Karpas-422 (cell line): Measurements from ENCODE around the gene LIMS3. TPM values are rescaled to one million over a fixed set of nuclear protein-coding genes. Genes with fewer than 3 reads are reported as not detected.
"Not testable (repeated sequence)": the region's sequence is repeated elsewhere in the genome, so short reads cannot be mapped to it uniquely, and the experiment has no call there.

Experiments
- DNase-seq: peaks from one replicate; pipeline ENCODE4 v3.0.0-alpha.2; 2015
- H2AFZ ChIP-seq: fragments of 200-600 bp; sonication (generic); 2 replicates; pipeline ENCODE4 v1.6.1; 2014; ENCODE audit warnings: antibody characterized with exemption, low read length, mixed read lengths
- H3K27ac ChIP-seq: fragments of 200-600 bp; sonication (generic); 2 replicates; pipeline ENCODE4 v1.5.1; 2014; ENCODE audit warnings: mild to moderate bottlenecking, low read length, moderate library complexity
- H3K27me3 ChIP-seq: fragments of 200-600 bp; sonication (generic); 2 replicates; pipeline ENCODE4 v1.6.1; 2014; ENCODE audit warnings: low read length, mixed read lengths
- H3K36me3 ChIP-seq: fragments of 200-600 bp; sonication (generic); 2 replicates; pipeline ENCODE4 v1.6.1; 2014; ENCODE audit warnings: low read length, mixed read lengths; ENCODE audit not compliant: insufficient read depth
- H3K4me1 ChIP-seq: fragments of 200-600 bp; sonication (generic); 2 replicates; pipeline ENCODE4 v1.6.1; 2014; ENCODE audit warnings: mild to moderate bottlenecking, low read length, mixed read lengths
- H3K4me2 ChIP-seq: fragments of 200-600 bp; sonication (generic); 2 replicates; pipeline ENCODE4 v1.6.1; 2014; ENCODE audit warnings: low read length, low read depth, mild to moderate bottlenecking; ENCODE audit not compliant: poor library complexity, severe bottlenecking
- H3K4me3 ChIP-seq: fragments of 200-600 bp; sonication (generic); 2 replicates; pipeline ENCODE4 v1.5.1; 2014; ENCODE audit warnings: mild to moderate bottlenecking, antibody characterized with exemption, low read length, mixed read lengths
- H3K79me2 ChIP-seq: fragments of 200-600 bp; sonication (generic); 2 replicates; pipeline ENCODE4 v1.6.1; 2014; ENCODE audit warnings: mild to moderate bottlenecking, low read length, mixed read lengths
- H3K9ac ChIP-seq: fragments of 200-600 bp; sonication (generic); 2 replicates; pipeline ENCODE4 v1.6.0; 2014; ENCODE audit warnings: low read length
- H3K9me2 ChIP-seq: fragments of 200-600 bp; sonication (generic), shearing (Covaris generic); replicated peaks from 2 replicates; pipeline ENCODE4 v1.6.0; 2014; ENCODE audit warnings: mild to moderate bottlenecking, low read length, moderate library complexity; ENCODE audit not compliant: insufficient read depth
- H3K9me3 ChIP-seq: fragments of 300-700, 200-600 bp; sonication (generic); 2 replicates; pipeline ENCODE4 v1.6.1; 2014; ENCODE audit warnings: low read length, mixed read lengths
- H4K20me1 ChIP-seq: fragments of 200-600 bp; sonication (generic); 2 replicates; pipeline ENCODE4 v1.6.1; 2014; ENCODE audit warnings: mild to moderate bottlenecking, antibody characterized with exemption, low read length, low read depth; ENCODE audit not compliant: insufficient read depth
- total RNA-seq: library from RNA; depleted of rRNA; stranded (reverse); fragments of >200 nt; shearing (Covaris generic); gene quantifications from 2 replicates; pipeline ENCODE4 v1.2.3, GENCODE V29; 2014; ENCODE audit warnings: low replicate concordance

Gene LIMS3
- total RNA-seq, 1 experiment from 2014 or later = 0.26 TPM

DNA sequence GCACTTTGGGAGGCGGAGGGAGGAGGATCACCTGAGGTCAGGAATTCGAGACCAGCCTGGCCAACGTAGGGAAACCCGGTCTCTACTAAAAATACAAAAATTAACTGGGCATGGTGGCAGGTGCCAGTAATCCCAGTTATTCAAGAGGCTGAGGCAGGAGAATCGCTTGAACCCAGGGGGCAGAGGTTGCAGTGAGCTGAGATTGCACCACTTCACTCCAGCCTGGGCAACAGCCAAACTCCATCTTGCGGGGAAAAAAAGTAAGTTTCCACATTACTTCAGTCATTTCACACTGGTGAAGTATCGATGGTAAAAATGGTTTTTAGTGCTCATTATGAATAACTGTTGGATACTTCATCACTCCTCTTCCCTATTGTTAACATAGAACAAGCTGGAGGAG, 16.1 kb downstream of the LIMS3 start:
- H3K27ac ChIP-seq, H3K4me2 ChIP-seq, H3K9me3 ChIP-seq, H3K9ac ChIP-seq, H3K36me3 ChIP-seq, H3K27me3 ChIP-seq, H4K20me1 ChIP-seq, H3K4me3 ChIP-seq, H3K79me2 ChIP-seq, H3K4me1 ChIP-seq, H2AFZ ChIP-seq, DNase-seq, H3K9me2 ChIP-seq: not testable (repeated sequence)

DNA sequence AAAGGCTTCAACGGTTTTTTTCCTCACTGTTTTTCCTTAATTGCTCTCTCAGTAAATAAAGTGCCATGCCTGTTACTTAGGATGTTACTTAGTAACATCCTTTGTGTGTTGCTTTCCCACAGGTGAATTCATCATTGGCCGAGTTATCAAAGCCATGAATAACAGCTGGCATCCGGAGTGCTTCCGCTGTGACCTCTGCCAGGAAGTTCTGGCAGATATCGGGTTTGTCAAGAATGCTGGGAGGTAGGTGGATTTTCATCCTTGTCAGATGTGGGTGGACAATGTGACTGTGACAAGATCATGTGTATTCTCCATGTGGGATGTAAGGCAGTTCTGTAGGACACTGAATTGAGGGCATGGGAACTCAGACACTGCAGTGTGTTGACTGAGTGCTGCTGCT, 17.3 kb downstream of the LIMS3 start:
- H3K4me2 ChIP-seq, H3K36me3 ChIP-seq, H3K27me3 ChIP-seq, H3K9me3 ChIP-seq, H3K27ac ChIP-seq, H3K79me2 ChIP-seq, H3K9ac ChIP-seq, H3K4me3 ChIP-seq, H2AFZ ChIP-seq, H3K4me1 ChIP-seq, DNase-seq, H4K20me1 ChIP-seq, H3K9me2 ChIP-seq: not testable (repeated sequence)

DNA sequence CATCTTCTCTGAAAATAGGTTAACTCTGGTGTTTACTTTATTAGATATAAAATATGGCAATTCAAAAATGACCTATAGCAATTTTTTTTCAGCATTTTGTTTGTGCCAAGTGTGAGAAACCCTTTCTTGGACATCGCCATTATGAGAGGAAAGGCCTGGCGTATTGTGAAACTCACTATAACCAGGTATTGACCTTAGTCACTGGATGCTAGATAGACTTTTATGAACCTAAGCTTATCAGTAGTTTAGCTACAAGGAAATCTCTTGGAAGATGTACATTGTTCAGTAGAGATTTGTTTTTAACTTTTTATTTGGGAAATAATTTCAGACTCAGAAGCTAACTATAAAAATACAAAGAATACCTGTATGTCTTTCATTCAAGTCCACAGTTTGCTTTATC, 21.7 kb downstream of the LIMS3 start:
- H3K27ac ChIP-seq, H3K9me2 ChIP-seq, H3K9me3 ChIP-seq, DNase-seq, H3K36me3 ChIP-seq, H3K9ac ChIP-seq, H3K4me1 ChIP-seq, H3K4me2 ChIP-seq, H2AFZ ChIP-seq, H3K79me2 ChIP-seq, H3K4me3 ChIP-seq, H4K20me1 ChIP-seq, H3K27me3 ChIP-seq: not testable (repeated sequence)

DNA sequence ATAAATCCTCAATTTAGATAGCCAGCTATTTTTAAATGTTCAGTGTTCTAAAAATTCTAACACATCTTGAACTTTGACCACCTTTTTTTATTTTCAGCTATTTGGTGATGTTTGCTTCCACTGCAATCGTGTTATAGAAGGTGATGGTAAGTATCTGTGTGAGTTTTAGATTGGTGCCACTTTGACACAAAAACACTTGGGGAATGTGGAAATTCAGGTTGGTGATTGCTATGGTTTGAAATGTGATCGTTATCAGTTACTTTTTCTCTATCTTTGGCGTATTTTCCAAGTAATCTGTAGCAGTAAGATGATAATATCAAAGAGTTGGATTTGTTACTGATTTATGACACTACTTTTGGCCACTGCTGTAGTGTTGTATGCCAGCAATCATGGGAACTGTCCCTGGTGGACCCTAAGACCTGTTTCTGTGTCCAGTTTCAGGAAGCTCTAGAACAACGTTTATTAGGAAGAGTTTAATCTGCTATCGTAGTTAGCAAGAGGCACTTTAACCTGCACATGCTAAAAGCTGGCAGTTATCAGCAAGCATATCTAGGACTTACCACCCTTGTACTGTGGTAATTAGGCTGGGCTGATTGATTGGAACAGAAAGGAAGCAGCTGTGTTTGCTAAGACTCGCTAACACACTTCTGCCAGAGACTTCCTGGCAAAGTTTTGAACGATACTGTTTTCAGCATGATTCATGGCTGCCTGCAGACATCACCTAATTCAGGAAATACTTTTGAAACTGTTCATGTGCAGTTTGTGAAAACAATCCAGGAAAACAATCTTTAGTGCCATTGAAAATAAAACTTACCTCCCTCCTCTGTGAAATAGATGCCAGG, 23.3 kb downstream of the LIMS3 start:
- not testable (repeated sequence) for H2AFZ ChIP-seq, H3K4me2 ChIP-seq, H3K9me3 ChIP-seq, H3K4me1 ChIP-seq, H4K20me1 ChIP-seq, H3K27ac ChIP-seq, H3K27me3 ChIP-seq, H3K4me3 ChIP-seq, H3K36me3 ChIP-seq, H3K9me2 ChIP-seq, H3K9ac ChIP-seq, DNase-seq, H3K79me2 ChIP-seq

DNA sequence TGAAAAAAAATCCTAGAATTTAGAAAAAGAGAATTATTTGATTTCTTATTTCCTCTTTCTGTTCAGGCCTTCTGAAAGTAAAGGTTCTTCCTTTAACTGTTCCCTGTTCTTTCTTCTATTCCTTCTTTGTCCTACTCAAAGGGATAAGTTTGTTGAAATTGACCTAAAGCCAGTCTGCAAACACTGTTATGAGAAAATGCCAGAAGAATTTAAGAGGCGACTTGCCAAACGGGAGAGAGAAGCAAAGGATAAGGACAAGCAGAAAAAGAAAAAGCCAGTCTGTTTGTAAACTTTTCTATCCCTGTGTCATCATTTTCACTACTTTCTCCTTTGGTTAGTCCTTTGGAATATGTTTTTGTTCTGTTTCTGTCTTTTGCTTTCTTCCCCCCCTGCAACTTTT, 26.0 kb downstream of the LIMS3 start:
- H3K9me3 ChIP-seq, H3K27me3 ChIP-seq, H3K36me3 ChIP-seq, H3K9me2 ChIP-seq, H3K4me2 ChIP-seq, H2AFZ ChIP-seq, DNase-seq, H3K4me1 ChIP-seq, H3K4me3 ChIP-seq, H4K20me1 ChIP-seq, H3K27ac ChIP-seq, H3K9ac ChIP-seq, H3K79me2 ChIP-seq: not testable (repeated sequence)

DNA sequence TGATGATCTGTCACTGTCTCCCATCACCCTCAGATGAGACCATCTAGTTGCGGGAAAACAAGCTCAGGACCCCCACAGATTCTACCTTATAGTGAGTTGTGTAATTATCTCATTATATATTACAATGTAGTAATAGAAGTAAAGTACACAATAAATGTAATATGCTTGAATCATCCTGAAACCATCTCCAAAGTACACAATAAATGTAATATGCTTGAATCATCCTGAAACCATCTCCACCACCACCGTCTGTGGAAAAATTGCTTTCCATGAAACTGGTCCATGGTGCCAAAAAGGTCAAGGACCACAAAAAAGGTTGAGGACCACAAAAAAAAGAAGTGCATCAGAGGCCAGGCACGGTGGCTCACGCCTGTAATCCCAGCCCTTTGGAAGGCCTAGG, 29.3 kb downstream of the LIMS3 start:
- not testable (repeated sequence) for H3K36me3 ChIP-seq, H3K9me2 ChIP-seq, H3K79me2 ChIP-seq, H3K4me1 ChIP-seq, DNase-seq, H2AFZ ChIP-seq, H3K4me3 ChIP-seq, H3K9me3 ChIP-seq, H3K9ac ChIP-seq, H3K4me2 ChIP-seq, H3K27me3 ChIP-seq, H3K27ac ChIP-seq, H4K20me1 ChIP-seq

DNA sequence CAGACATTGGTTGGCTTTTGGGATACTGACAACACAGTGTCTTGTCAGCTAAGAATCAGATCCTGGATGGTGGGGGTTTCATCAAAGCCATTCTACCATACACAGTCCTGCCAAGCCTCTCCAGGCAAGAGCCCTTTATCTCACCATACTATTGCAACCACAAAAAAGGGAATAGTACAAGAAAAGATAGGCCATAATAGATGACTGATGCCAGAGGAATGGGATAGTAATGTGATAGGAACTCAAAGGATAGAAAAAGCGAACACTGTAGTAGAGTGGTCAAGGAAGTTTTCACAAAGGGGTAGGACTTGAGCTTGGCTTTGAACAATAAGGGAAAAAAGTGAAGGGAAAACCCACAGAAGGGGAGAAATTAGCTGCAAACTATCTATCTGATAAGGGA, 30.7 kb downstream of the LIMS3 start:
- not testable (repeated sequence) for H3K9me2 ChIP-seq, H3K9me3 ChIP-seq, H2AFZ ChIP-seq, H3K36me3 ChIP-seq, H3K27me3 ChIP-seq, H3K4me2 ChIP-seq, DNase-seq, H3K27ac ChIP-seq, H4K20me1 ChIP-seq, H3K4me3 ChIP-seq, H3K79me2 ChIP-seq, H3K4me1 ChIP-seq, H3K9ac ChIP-seq

DNA sequence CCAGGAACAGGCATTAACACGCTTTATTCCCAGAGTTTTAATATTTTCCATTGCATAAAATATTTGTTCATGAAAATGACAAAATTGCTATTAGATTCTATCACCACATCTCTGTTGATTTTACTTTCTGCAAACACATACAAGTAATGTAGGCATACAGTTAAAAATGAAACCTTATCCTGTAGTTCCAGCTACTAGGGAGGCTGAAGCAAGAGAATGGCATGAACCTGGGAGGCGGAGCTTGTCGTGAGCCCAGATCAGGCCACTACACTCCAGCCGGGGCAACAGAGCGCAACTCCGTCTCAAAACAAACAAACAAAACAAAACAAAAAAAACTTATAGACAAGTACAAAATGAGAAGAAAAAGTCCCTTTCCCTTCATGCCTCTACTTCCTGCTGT, 38.0 kb downstream of the LIMS3 start:
- DNase-seq, H3K9me3 ChIP-seq, H3K36me3 ChIP-seq, H4K20me1 ChIP-seq, H3K9me2 ChIP-seq, H3K9ac ChIP-seq, H3K4me1 ChIP-seq, H2AFZ ChIP-seq, H3K79me2 ChIP-seq, H3K4me2 ChIP-seq, H3K27me3 ChIP-seq, H3K4me3 ChIP-seq, H3K27ac ChIP-seq: not testable (repeated sequence)

DNA sequence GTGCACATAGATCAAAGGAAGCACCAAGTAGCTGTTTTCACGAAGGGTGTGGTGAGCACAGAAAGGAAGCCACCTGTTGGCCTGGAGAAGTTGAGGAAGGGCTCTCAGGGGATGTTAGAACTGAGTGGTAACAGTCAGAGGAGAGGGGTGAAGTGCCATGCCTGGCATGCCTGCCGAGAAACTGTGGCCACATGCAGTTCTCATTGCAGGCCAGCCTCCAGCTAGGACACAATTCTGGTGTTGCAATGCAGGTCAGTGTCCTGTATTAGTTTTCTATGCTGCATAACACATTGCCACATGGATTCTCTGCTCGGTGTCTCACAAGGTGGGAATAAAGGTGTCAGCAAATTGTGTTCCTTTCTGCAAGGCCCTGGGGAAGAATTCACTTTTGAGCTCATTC, 46.9 kb downstream of the LIMS3 start:
- H3K4me2 ChIP-seq, H3K27ac ChIP-seq, H3K9me3 ChIP-seq, H3K4me3 ChIP-seq, H3K4me1 ChIP-seq, H3K36me3 ChIP-seq, H3K9ac ChIP-seq, H3K27me3 ChIP-seq, H4K20me1 ChIP-seq, H2AFZ ChIP-seq, H3K9me2 ChIP-seq, DNase-seq, H3K79me2 ChIP-seq: not testable (repeated sequence)
